Nephron progenitor cell (in vitro differentiated cells): Measurements from ENCODE around the gene ERFL.
A peak's percentile ranks its signal among the peaks of the same experiment; 100 is the strongest.

Experiments
- DNase-seq: peaks from one replicate; pipeline ENCODE4 v3.0.0; 2021
- H3K27ac Mint-ChIP-seq: 2 replicates; pipeline ENCODE4 v1.8.0; 2021; ENCODE audit warnings: mild to moderate bottlenecking, moderate library complexity, mixed read lengths
- H3K27me3 Mint-ChIP-seq: 2 replicates; pipeline ENCODE4 v1.8.0; 2021; ENCODE audit warnings: mild to moderate bottlenecking, low read depth, mixed read lengths; ENCODE audit not compliant: poor library complexity
- H3K36me3 Mint-ChIP-seq: 2 replicates; pipeline ENCODE4 v1.8.0; 2021; ENCODE audit warnings: low read depth, mixed read lengths
- H3K4me1 Mint-ChIP-seq: 2 replicates; pipeline ENCODE4 v1.8.0; 2021; ENCODE audit warnings: mixed read lengths
- H3K4me3 Mint-ChIP-seq: 2 replicates; pipeline ENCODE4 v1.8.0; 2021; ENCODE audit warnings: mild to moderate bottlenecking, moderate library complexity, mixed read lengths
- H3K9me3 Mint-ChIP-seq: 2 replicates; pipeline ENCODE4 v1.8.0; 2021; ENCODE audit warnings: mild to moderate bottlenecking, moderate library complexity, mixed read lengths
- CTCF ChIP-seq: fragments of 200-600 bp; sonication (generic); IDR thresholded peaks from 2 replicates; pipeline ENCODE4 v1.5.0; 2021; ENCODE audit warnings: antibody characterized with exemption

ERFL gene

GRCh38 chr19:41935760-41936415 lies 7.6 kb upstream of the ERFL start:
- H3K36me3 Mint-ChIP-seq: no peaks in the 10 kb centered on the region
- peaks cover 4% of the 10 kb centered on the region for H3K27me3 Mint-ChIP-seq
- peaks cover 58% of the 10 kb centered on the region for H3K4me1 Mint-ChIP-seq
- no peak for DNase-seq
- no peak overlapping the region for H3K4me3 Mint-ChIP-seq
- TF ChIP-seq CTCF: no peak
- no peaks in the 10 kb centered on the region for H3K9me3 Mint-ChIP-seq
- H3K27ac Mint-ChIP-seq: no peak overlapping the region

- Mint-ChIP-seq H3K9me3 (no peaks in the 10 kb centered on the region), H3K27ac (no peak overlapping the region), H3K4me3 (peak overlapping the region; percentile 46), H3K36me3 (no peaks in the 10 kb centered on the region), H3K27me3 (peaks cover 4% of the 10 kb centered on the region), H3K4me1 (peaks cover 68% of the 10 kb centered on the region)
- DNase-seq: peak; percentile 92
- TF ChIP-seq CTCF: peak; percentile 81
These were observed 6.7 kb upstream of the ERFL start for GRCh38 chr19:41934849-41935374.

- peaks cover 4% of the 10 kb centered on the region for H3K27me3 Mint-ChIP-seq
- H3K27ac Mint-ChIP-seq: no peak overlapping the region
- peaks cover 76% of the 10 kb centered on the region for H3K4me1 Mint-ChIP-seq
- H3K36me3 Mint-ChIP-seq: no peaks in the 10 kb centered on the region
- H3K4me3 Mint-ChIP-seq: peak overlapping the region; percentile 16
- H3K9me3 Mint-ChIP-seq: no peaks in the 10 kb centered on the region
- TF ChIP-seq CTCF: no peak
- DNase-seq: no peak
These were observed 5.6 kb upstream of the ERFL start for GRCh38 chr19:41933693-41934426.

GRCh38 chr19:41932720-41933332 lies 4.6 kb upstream of the ERFL start:
- no peak for DNase-seq
- H3K27ac Mint-ChIP-seq: no peak overlapping the region
- H3K36me3 Mint-ChIP-seq: no peaks in the 10 kb centered on the region
- no peak for TF ChIP-seq CTCF
- no peaks in the 10 kb centered on the region for H3K27me3 Mint-ChIP-seq
- H3K9me3 Mint-ChIP-seq: no peaks in the 10 kb centered on the region
- H3K4me1 Mint-ChIP-seq: peaks cover 75% of the 10 kb centered on the region
- H3K4me3 Mint-ChIP-seq: no peak overlapping the region

GRCh38 chr19:41932259-41932719 lies 4.0 kb upstream of the ERFL start:
- H3K4me1 Mint-ChIP-seq: peaks cover 70% of the 10 kb centered on the region
- no peaks in the 10 kb centered on the region for H3K27me3 Mint-ChIP-seq
- TF ChIP-seq CTCF: no peak
- H3K27ac Mint-ChIP-seq: no peak overlapping the region
- no peak overlapping the region for H3K4me3 Mint-ChIP-seq
- H3K9me3 Mint-ChIP-seq: no peaks in the 10 kb centered on the region
- H3K36me3 Mint-ChIP-seq: no peaks in the 10 kb centered on the region
- no peak for DNase-seq
